Effector CD8-positive, alpha-beta T cell (primary cell): ENCODE data around the gene ACTL10.
"Not testable (repeated sequence)": the region's sequence is repeated elsewhere in the genome, so short reads cannot be mapped to it uniquely, and the experiment has no call there.

ENCODE experiments used
- DNase-seq: peaks from one replicate; lab custom pipeline; 2025; lab: John Stamatoyannopoulos, UW

The ACTL10 gene

DNA sequence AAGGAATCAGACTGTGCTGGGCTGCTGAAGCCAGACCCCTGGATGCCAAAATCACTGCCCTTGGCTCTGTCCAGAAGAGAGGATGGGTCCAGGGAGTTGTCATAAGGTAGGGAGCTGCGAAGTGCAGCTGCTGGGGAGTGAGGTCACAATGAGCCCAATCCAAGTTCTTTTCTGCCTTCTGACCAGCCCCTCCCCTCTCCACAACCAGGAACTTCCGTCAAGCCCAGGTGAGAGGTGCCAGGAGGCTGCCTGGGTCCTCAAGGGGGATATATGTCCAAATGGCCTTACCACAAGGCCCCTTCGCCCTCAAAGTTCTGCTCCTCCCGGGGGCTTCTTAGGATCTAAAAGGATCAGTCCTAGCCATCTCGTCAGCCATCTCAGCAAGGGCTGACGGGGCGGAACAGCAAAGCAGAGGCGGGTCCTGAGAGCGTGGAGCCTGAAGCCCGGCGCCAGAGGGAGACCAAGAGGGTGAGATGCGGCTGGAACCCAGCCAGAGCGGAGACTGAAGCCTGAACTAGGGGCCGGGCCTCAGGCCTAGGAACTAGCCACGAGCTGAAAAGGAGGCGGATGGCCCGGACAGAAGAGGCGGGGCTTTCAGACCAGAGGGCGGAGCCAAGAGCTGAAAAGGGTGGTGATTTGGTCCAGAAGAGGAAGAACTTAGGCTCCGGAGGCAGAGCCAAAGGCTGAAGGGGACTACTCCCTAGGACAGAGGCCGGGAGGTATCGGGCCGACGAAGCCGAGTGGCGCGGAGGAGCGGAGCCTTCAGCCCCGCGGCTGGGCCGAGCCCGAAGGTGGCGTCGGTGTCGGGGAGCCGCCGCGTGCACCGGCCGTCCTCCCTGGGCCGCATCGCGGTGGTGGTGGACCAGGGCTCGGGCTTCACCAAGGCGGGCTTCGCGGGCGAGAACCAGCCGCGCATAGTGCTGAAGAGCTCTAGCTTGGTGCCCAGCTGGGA is at the start of gene ACTL10:
Gene ACTL10 (plus strand): TSS at position 651 of the 952 bp plus-strand sequence. CDS start 555 bp downstream, outside the sequence.
- peak; percentile 61 for DNase-seq

DNA sequence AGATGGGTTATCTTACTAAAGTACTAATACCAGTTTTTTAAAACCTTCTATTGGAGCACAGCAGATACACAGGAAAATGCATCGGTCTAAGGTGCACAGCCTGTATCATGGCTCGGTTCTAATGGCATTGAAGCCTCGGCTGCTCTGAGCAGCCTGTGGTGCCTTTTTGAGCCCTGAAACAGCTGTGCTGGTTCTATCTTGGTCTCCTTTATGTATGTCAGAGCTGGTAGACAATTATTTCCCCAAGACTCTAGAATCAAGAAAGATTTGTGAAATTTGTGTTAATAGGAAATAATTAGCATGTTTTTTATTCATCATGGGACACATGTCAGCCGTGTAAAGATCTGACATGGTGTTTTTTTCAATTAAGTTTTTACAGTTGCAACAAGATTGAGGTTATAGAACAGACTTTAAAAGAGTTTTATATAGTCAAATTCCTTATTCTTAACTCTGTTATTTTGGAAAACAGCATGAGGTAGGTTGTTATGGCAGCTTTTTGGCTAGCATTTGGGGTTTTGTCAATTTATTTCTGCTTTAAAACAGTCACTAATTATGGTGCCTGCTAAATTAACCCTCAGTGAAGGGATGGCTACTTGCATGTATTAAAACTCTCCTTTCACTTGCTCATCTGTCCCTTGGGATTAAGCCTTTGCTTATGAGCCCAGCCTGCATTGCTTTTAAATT is 44.9 kb upstream of the ACTL10 start:
- no peak for DNase-seq

DNA sequence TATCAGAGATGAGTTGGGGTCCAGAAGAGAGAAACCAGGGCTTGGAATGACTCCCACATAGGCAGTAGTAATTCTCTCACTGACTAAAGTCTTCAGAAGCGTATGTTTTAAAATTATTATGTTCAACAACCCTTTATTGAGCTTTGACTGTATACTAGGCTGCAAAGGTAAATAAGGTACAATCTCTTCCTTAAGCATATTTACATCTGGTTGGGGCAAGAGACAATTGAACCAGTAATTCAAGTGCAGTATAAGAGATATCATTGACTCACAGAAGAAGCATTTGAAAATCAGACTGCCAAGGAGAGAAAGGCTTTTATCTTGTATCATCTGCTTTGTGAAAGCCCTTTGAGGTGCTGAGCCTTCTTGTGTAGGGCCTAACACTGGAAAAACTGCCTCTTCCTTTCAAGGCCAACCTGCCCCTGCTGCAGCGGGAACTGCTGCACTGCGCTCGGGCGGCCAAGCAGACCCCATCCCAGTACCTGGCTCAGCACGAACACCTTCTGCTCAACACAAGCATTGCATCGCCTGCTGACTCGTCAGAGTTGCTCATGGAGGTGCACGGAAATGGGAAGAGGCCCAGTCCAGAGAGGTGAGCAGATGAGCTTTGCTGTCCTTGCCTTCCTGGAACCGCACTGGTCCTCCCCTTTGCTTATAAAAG is 43.9 kb upstream of the ACTL10 start:
- DNase-seq = no peak

DNA sequence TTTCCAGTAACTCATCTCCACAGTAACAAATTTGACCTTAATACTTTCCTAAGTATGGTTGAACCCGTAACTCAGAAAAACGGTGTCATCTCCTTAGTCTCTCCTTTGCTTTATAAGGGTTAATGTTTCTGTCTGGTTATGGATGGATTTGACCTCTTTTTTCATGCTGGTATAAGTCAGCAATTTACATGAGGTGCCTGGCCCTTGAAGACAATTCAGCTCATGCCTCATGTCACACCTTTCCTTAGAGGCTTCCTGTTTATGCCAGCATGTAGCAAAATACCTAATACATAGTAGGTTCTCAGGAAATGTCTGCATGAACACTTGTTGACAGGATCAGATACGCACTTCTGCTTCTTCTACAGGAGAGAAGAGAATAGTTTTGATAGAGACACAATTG is 42.3 kb upstream of the ACTL10 start:
- no peak for DNase-seq

DNA sequence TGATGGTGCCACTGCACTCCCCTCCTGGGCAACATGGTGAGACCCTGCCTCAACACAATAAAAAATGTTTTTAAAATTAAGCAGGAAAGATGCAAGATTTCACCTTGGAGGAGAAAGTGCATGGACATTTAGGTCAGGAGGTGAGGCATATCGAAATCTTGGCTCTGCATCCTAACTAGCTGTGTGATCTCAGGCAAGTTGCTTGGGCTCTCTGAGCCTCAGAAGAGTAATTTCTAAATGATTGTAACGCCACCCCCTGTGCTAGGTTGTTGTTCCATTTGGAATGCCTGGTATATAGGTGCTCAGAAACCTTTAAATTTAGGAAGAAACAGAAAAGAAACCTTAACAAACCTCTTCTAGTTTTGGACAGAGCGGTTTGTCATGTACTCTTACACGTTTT is 40.6 kb upstream of the ACTL10 start:
- DNase-seq = no peak

DNA sequence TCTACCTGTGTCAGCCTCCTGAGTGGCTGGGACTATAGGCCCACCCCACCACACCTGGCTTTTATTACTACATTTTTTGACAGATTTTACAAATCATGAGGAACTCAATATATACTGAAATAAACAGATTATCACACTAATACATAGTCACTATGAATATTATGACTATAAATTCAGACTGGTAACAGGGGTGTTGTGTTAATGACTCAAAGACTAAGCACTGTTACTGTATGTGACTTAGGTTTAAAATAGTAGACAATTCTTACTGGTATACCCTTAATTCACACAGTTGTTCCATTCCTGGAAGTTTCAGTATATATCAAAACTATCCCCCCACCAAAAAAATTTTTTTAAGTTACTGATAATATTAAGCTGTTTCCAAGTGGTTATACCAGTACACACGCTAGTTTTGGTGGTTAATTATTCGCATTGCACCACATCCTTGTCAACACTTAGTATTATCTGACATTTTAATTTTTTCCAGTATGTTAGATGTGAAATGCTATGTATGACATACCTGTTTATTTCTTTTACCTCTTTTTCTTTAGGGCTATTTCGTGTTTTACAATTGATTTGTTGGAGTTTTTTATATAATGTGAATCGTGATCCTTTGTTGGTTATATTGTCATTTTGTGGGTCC is 39.0 kb upstream of the ACTL10 start:
- no peak for DNase-seq

DNA sequence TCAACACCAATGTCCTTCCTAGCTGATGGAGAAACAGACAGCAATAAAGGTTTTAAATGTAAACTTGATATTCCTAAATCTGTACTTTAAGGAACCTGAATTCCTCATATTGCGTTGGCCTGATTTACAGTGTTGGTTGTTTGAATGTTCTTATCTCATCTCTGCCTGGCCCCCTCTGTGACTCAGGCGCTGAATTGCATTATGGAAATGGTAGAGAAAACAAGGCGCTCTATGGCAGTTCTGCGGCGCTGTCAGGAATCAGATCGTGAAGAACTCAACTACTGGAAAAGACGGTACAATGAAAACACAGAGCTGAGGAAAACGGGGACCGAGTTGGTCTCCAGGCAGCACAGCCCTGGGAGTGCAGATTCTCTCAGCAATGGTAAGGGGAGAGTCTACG is 37.2 kb upstream of the ACTL10 start:
- no peak for DNase-seq

DNA sequence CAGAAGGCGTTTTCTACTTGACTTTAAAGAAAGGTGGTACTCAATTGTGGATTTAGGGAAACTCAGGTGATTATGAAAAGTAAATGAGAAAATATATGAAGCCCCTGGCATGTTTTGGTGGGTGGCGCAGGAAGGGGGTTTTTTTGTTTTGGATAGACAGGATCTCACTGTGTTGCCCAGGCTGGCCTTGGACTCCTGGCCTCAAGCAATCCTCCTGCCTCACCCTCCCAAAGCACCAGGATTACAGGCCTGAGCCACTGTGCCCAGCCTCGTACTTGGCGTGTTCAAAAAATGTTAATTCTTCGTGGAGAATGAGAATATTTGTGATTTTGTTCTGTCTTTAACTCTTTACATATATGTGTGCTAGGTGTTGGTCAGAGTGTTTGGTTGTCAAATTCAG is 36.8 kb upstream of the ACTL10 start:
- no peak for DNase-seq

DNA sequence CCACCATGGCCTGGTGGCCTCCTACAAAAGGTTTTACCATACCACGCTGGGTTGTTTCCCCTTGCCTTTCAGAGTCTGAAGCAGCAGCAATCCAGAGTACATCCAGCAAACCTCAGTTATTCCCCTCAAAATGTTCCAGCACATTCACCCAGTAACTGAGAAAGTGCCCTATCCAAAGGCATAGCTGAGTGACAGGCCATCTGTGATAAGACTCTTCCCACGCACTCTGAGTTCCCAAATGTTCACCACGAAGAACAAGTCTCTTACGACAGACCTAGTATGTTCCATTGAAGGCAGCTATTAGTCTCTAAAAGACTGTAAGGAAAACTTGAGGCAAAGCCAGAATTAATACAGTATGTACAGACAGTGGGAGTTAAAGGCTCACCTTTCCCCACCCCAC is 36.2 kb upstream of the ACTL10 start:
- DNase-seq = no peak

DNA sequence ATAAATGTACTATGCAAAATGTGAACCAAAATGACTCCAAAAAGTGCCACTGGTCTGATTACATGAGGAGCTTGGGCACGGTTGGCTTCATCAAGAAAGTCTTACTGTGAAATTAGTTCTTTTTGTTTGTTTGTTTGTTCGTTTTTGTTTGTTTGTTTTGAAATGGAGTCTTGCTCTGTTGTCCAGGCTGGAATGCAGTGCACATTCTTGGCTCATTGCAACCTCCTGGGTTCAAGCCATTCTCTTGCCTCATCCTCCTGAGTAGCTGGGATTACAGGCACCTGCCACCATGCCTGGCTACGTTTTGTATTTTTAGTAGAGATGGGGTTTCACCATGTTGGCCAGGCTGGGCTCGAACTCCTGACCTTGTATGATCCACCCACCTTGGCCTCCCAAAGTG is 34.8 kb upstream of the ACTL10 start:
- DNase-seq = not testable (repeated sequence)

DNA sequence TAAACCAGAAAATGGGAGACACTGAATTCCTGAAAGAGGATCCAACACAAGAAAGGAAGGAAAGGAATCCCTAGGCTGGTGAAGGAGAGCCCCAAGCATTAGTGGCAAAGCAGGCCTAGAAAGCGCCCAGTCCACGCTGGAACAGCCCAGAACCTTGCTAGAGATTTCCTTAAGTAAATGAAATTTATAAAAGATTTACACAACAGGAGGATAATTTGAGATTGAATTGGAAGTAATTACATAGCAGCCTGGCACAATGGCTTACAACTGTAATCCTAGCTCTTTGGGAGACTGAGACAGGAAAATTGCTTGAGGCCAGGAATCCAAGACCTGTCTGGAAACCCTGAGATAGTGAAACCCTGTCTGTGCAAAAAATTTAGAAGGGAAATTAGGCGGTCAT is 31.4 kb upstream of the ACTL10 start:
- no peak for DNase-seq

DNA sequence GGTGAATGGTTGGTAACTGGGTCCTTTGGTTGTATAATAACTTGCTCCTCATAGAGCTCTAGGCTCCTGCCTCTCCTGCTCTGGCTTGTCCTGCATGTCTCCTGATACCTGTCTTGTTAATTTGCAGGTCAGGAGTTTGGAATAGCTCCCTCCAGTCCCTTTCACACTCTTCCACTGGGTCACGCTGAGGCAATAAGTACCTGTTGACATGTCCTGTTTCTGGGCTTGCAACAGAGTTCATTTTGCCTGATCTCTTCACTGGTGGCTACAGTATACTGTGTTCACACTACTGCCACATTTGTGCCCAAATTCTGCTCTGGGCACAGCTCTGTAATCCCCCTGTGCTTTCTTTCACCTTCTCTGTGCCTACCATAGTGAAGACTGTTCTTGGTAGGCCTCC is 30.0 kb upstream of the ACTL10 start:
- DNase-seq = no peak

DNA sequence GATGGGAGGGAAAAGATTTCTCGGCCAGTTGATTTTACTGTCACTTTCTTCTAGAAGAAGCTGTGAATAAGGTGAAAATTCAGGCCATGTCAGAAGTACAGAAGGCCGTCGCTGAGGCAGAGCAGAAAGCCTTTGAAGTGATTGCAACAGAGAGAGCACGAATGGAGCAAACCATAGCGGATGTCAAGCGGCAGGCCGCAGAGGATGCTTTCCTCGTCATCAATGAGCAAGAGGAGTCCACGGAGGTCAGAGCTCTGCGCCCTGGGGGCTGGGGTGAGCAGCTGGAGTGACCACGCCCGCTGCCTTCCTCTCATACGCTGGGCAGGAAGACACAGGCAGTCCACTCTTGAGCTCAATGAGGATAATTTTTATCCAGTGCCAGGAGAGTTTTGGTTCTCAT is 26.5 kb upstream of the ACTL10 start:
- DNase-seq = no peak

DNA sequence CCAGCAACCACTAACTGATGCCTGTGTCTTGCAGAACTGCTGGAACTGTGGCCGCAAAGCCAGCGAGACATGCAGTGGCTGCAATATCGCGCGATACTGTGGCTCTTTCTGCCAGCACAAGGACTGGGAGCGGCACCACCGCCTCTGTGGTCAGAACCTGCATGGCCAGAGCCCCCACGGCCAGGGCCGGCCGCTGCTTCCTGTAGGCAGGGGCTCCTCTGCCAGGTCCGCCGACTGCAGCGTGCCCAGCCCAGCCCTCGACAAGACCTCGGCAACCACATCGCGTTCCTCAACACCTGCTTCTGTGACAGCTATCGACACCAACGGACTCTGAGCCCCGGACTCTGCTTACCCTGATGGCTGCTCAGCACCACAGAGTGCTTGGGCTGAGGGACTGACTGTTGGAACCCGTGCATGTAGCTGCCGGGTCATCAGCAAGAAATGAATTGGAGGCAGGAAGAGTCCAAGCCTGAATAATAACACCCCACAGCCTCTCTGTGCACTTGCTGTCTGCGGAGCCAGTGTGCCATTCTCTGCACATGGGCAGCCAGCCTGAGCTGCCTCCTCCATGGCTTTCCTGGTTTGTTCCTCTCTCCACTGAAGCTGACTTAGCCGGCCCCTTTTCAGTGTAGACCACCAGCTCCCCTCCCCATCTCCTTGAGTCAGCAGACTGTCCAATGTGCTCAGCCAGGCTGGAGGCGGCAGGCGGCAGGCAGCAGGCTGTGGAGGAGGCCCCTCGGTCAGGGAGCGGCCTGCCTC is 22.3 kb upstream of the ACTL10 start:
- no peak for DNase-seq

DNA sequence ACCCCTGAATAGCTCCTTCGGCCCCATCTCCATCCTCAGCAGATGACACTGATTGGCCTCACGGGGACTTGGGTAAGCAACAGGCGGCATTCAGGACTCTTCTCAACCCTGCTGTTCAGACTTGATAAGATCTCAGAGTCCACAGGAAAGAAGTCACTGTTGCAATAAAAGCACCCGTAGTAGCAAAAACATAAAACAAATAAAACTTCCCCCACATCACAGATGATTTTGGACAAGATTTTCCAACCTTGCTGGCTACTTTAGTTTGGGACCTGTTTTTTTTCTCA is 21.7 kb upstream of the ACTL10 start:
- no peak for DNase-seq

DNA sequence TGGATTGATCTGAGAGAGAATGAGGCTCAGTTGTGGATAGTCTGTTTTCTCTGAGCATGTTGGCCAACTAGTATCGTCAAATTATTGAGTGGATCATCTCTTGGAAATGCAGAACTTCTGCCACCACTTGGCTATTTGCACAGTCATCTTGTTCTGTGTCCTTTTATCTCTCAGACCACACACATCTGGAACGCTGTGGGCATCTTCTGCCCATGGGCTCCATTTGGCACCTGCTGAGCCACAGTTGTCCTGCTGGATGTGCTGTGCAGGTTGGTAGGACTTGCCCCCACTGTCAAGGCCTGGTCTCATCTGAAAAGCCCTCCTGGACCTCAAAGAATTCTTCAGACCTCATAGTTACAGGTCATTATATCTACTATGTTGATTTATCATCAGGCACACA is 21.3 kb upstream of the ACTL10 start:
- DNase-seq = no peak

DNA sequence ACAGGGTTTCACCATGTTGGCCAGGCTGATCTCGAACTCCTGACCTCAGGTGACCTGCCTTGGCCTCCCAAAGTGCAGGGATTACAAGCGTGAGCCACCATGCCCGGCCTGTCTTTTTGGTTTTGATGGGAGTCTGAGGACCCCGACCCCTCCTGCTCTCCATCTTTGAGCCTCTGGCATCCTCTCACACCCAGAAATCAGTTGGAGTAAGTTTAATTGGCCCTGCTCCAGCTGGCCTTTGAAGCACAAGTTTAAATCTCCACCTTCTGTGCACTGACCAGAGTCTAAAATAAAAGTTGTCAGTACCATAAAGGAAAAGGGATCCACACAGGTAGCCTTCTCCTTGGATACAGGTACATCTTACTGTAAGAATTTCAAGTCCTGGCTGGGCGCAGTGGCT is 20.6 kb upstream of the ACTL10 start:
- no peak for DNase-seq

DNA sequence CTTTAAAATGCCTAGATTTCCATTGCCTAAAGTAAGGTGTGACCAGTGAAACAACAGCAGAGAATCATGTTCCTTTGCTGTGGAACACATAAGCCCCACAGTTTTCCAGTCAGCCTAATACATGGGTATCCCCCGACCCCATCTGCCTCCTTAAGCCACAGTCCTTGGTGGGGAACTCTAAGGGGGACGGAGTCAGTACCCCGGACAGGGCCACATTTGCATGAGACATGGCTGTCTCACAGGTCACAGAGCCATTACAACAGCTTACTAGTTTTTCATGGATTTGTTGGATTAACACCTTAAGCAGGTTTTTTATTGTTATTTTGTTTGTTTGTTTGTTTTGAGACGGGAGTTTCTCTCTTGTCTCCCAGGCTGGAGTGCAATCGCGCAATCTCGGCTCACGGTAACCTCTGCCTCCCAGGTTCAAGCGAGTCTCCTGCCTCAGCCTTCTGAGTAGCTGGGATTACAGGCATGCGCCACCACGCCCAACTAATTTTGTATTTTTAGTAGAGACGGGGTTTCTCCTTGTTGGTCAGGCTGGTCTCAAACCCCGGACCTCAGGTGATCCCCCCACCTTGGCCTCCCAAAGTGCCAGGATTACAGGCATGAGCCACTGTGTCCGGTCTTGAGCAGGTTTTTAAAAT is 19.7 kb upstream of the ACTL10 start:
- DNase-seq = not testable (repeated sequence)

DNA sequence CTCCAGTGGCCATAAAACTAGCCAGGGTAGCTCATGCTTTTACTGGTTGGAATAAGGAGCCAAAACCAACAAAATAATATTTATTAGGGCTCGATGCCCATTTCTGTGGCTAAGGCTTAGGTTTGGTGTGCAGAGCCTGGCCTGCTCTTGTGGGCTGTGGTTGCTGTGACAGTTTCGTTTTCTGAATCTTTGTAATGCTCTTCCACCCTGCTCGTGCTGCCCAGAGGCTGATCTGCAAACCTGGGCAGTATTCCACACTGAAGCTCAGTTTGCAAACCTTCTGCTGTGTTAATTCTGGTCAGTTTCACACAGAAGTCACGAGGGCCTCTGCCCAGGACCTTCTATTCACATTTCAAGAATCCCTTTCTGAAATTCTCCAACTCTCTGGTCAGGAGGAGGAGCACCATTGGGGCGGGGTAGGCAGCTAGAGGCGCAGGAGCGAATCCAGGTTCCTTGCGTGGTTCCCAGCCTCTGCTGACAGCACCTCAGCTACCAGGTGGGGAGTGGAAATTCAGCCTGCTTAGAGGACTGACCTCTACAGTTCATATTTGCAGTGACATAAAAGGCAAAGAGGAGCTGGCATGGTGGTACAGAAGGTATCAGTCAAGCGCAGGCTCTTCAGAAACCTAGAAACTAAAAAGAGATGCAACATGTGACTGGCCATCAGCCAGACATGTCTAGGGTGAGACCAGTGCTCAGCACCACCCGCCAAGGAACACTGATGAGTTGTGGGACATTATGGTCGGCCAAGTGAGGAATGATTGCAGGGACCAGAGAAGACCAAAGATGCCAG is 18.9 kb upstream of the ACTL10 start:
- DNase-seq = no peak

DNA sequence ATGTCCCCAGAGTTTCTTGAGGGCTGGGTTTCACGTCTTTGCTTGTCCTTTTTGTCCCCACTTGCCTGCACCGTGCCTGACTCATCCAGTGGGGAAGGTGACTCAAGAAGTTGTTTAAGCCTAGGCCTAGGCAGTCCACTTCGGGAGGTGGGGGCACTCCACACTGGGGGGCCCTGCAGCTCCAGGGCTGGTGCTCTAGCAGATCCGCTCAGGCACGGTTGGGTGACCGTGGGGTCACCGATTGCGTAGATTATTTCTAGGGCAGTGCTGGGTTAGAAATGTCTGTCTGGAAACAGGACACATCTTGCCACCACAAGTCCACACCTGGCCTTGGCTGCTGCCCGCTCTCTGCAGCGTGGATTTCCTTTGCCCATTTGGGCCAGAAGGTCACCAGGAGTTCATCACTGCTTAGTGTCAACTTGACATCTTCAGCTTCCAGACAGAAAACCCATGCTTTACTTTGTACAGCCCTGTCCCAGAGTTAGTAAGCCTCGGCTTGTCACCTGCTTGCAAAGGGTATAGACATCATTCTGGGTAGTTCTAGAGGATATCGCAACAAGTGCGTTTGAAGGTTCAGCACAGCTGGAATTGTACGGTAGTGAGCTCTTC is 18.2 kb upstream of the ACTL10 start:
- DNase-seq = no peak
